Islet of Langerhans (tissue), 1 donor: ENCODE results near the gene SAP30L.

Source experiments
- FAIRE-seq: peaks from one replicate; lab custom pipeline; 2011; peaks lifted over from hg19 to GRCh38; lab: Jason Lieb, UNC

SAP30L gene

GRCh38 chr5:154445422-154446194, at the start of gene SAP30L:
TSS of gene SAP30L (plus strand) at chr5:154445997. CDS start at chr5:154446605, 608 bp downstream.
- no peak for FAIRE-seq

DNA sequence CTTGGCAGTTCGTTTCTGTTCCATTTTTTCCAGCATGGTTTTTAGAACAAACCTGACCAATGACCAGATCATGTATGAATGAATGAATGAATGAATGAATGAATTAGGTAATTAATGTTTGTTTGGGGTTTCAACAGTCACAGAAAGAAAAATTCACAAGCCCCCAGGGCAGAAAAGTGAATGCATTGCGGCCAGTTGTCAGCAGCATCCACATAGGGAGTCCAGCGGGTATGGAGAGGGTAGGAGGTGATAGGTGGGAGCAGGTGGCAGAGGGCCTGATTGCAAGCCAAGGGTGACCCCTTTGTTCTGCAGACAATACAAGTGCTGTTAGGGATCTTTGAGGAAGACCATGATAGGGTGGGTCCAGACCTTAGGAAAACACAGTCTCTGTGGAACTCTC, 49.7 kb upstream of the SAP30L start:
- FAIRE-seq = no peak

DNA sequence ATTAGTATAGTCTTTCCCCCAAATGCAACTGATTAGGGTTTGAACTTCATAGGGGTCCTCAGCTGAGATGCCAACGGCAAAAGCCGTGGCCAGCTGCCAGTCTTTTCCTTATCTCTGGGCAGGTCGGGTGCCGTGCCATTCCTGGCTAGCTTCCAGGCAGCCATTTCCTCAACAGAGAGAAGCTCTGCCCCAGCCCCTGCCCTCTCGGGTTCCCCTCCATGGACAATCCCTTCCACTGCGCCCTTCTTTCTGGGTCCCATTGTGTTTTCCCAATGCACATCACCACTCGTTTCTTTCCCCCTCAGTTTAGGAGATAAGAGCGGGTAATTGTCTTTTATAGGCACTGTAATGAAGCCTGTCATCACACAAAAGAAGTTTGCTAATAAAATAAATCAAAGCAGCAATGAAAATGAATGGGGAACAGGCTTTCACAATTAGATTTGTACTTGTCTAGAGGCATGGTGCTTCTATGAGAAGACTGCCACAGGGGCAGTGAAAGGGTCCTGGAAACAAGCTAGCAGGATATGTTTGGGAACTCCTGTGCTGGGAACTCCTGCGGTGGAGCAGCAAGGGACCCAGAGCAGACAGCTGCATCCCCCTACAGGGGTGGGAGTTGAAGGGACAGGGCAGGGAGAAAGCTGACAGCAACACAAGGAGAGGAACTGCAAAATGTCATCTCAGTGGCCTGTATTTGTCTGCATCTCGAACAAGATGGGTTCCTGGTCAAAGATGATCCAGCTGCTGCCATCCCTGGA, 48.0 kb upstream of the SAP30L start:
- no peak for FAIRE-seq

DNA sequence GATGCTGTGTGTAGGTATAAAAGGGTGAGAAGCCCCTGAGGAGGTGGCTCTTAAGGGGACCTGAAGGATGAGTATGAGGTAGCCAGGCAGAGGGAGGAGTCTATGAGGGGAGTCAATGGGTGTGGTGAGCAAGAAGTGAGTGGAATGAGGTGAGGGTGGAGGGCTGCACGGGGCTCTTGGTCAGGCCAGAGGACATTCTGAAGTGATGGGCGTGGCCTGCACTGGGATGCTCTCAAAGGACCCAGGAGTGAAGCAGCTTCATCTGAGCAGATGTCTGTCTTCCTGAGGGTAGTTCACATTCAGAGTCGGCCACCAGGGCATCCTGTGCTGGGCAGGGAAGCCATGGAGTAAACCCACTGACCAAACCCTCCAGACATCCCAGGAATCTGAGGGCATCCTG, 45.1 kb upstream of the SAP30L start:
- no peak for FAIRE-seq

- no peak for FAIRE-seq
Measured at GRCh38 chr5:154401355-154401754, 44.4 kb upstream of the SAP30L start.

DNA sequence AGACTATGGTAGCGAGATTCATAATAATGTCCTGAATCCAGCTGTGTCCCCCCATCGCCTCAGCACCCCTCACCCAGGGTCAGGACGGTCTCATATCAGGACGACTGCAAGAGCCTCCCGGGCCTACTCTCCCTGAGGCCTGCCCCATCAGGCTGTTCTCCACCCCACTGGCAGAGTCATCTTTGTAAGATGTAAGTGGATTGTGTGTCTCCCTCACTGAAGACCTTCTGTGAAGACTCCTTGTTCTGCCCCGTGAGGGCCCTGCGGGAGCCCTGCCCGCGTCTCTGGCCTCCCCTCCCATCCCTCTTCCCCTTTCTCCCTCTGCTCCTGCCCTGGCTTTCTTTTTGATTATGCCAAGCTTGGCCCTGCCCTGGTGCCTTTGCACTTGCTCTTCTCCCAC, 43.9 kb upstream of the SAP30L start:
- FAIRE-seq = no peak

DNA sequence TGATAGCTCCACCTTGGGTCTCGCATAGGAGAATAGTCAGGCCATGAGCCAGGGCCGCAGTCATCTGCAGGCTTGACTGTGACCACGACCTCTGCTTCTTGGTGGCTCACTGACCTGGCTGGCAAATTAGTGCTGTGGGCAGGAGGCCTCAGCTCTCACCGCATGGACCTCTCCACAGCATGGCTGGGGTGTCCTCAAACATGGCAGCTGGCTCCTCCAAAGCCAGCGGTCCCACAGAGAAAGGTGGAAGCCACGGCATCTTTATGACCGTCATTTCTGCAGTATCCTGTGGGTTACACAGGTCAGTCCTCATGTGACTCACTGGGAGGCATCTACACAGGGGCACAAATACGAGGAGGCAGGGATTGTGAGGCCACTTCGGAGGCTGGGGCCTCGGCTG, 43.2 kb upstream of the SAP30L start:
- FAIRE-seq = no peak

GRCh38 chr5:154403234-154403633, 42.6 kb upstream of the SAP30L start:
- no peak for FAIRE-seq

- FAIRE-seq = no peak
Measured at GRCh38 chr5:154403776-154404387, 41.9 kb upstream of the SAP30L start.

GRCh38 chr5:154405078-154405792, 40.6 kb upstream of the SAP30L start:
- no peak for FAIRE-seq

DNA sequence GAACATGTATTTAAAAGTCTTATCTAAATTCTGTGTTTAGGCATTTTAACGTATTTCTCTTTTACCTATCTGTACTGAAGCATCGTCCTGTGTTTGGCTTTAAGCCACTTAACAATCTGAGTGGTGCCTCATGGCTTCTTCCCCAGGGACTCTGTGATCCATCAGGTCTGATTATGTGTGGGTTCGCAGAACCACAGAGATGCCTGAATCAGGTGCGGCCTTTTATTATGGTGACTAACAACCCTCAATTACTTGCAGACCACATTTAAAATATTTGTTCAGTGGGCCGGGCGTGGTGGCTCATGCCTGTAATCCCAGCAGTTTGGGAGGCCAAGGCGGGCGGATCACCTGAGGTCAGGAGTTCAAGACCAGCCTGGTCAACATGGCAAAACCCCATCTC, 39.6 kb upstream of the SAP30L start:
- no peak for FAIRE-seq

DNA sequence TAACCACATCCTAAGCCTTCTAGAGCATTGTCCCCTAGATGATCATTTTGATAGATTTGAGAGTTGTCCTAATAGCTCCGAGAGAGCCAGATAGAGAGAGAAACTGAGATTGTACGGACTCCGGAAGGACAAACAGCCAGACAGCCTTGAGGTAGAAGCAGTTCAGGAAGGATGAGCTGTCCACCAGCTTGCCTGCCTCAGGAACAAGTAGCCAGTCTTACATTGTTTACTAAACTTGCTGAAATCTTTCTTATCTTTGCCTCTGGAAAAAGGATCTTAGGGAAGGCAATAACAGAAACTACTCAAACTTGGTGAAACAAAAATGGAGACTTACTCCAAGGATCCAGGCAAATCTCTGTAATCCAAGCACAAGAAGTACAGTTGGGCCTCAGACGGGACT, 39.0 kb upstream of the SAP30L start:
- no peak for FAIRE-seq

- no peak for FAIRE-seq
Measured at GRCh38 chr5:154408811-154409210, 37.0 kb upstream of the SAP30L start.

- no peak for FAIRE-seq
Measured at GRCh38 chr5:154409230-154409840, 36.5 kb upstream of the SAP30L start.

GRCh38 chr5:154410008-154410407, 35.8 kb upstream of the SAP30L start:
- no peak for FAIRE-seq

- FAIRE-seq = no peak
Measured at GRCh38 chr5:154410786-154411185, 35.0 kb upstream of the SAP30L start.

DNA sequence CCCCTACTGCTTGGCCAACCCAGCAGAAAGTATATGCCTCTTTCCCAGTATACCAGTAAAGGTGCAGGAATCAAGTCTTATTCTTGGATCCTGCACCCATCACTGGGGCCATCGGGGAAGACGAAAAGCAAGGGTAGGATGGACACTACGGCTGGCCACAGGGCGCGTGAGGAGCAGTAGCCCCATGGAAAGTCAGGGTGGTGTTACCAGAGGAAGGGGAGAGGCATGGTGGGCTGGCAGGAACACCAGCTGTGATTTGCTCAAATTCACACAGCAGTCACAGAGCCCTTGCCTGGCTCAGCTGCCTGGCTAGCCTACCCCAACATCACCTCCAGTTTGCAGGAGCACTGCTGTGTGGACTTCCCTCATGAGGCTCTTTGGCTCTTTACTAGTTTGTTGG, 34.5 kb upstream of the SAP30L start:
- FAIRE-seq = no peak

- no peak for FAIRE-seq
Measured at GRCh38 chr5:154412316-154412715, 33.5 kb upstream of the SAP30L start.

DNA sequence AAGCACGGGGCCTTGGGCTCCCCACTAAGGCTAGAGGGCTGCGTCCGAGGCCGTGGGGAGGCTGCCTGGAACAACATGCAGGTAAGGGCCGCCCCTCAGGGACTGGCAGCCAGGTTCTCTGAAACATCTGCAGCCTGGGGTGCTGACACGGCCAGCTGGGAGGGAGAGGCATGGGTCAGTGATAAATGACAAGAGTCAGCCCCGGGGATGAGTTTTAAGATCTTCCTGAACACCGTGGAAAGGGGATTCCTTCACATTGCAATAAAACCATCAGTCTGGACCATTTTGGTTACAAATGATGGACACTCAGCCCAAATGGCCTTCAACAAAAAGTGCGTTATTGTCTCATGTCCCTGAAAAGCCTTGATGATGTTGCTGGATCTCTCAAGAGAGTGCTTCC, 32.9 kb upstream of the SAP30L start:
- FAIRE-seq = no peak

- FAIRE-seq = no peak
Measured at GRCh38 chr5:154415114-154415513, 30.7 kb upstream of the SAP30L start.

DNA sequence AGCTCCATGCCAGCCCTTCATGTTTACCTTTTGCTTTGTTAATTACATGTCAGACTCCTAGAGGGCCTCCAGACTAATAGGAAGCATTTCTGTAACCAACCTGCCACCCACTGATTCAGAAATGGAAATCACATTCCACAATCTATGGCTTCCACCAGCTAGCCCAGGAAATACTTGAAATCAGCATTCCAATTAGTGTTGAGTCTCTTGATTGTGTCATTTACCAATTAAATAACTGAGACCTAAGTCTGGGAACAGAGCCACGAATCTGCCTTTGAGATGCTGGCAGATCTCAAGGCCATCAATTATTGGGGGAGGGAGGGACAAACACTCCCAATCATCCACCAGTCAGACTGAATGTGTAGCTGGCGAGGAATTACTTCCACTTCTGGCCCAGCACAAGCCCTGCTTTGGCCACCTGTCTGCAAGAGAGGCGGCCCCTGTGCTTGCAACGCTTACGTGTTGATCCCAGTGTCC, 27.4 kb upstream of the SAP30L start:
- FAIRE-seq = no peak

DNA sequence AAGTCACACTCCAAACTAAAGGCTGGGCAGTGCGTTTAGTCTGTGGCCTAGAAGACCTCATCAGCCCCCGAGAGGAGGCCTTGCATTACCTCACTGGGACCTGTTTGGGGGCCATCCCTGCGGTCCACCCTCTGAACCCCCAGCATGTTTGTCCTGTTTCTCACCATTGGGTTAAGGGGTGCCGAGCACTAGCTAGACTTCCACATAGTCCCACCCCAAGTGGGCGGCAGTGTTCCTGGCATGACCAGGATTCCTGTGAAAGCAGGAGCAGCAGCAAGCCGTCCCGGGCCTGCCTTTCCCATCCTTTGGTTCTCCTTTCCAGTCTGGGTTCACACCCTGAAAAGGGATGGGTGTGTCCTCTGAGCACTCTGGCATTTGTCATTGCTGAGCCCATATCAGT, 26.6 kb upstream of the SAP30L start:
- no peak for FAIRE-seq
